ENCODE measurements around the gene IFITM5. TPM values are rescaled to one million over a fixed set of nuclear protein-coding genes. Genes with fewer than 3 reads are reported as not detected.

IFITM5 gene
- polyA plus RNA-seq, 1 donor from 2014 or later = not detected

- no peaks in the 10 kb centered on the region for H3K9me2 ChIP-seq (ENCODE audit: insufficient read depth, low read length)
- no peak overlapping the region for H2AFZ ChIP-seq (ENCODE audit: low read depth, low read length)
- no peak overlapping the region for H3K4me3 ChIP-seq (ENCODE audit: low read length)
- H3K9me3 ChIP-seq (ENCODE audit: low read length) = no peaks in the 10 kb centered on the region
- H3K27me3 ChIP-seq (ENCODE audit: insufficient read depth, low read depth, low read length) = no peaks in the 10 kb centered on the region
- no peaks in the 10 kb centered on the region for H3K79me2 ChIP-seq (replicated peaks; ENCODE audit: insufficient read depth, low read length)
- no peaks in the 10 kb centered on the region for H3K36me3 ChIP-seq (ENCODE audit: insufficient read depth, low read length)
- no peak overlapping the region for H3K4me2 ChIP-seq (ENCODE audit: low read length)
- no peak for TF ChIP-seq REST (IDR thresholded peaks at IDR 0.05; ENCODE audit: borderline replicate concordance)
- TF ChIP-seq TAF1 (IDR thresholded peaks at IDR 0.05; ENCODE audit: low read depth) = no peak
- TF ChIP-seq CTCF (IDR thresholded peaks at IDR 0.05; ENCODE audit: poor library complexity, severe bottlenecking) = no peak
- no peak for TF ChIP-seq MXI1 (conservative IDR thresholded peaks at IDR 0.05; ENCODE audit: poor library complexity, severe bottlenecking)
- TF ChIP-seq EP300 (conservative IDR thresholded peaks at IDR 0.05; ENCODE audit: poor library complexity, severe bottlenecking) = no peak
- no peak for TF ChIP-seq EZH2 (IDR thresholded peaks at IDR 0.05; ENCODE audit: borderline replicate concordance, insufficient read depth, low read length, poor library complexity, severe bottlenecking)
- no peak for TF ChIP-seq POLR2AphosphoS5 (IDR thresholded peaks at IDR 0.05)
- no peak for TF ChIP-seq RAD21 (conservative IDR thresholded peaks at IDR 0.05)
- no peak for TF ChIP-seq SMC3 (conservative IDR thresholded peaks at IDR 0.05; ENCODE audit: poor library complexity)
- no peaks in the 10 kb centered on the region for H4K20me1 ChIP-seq (ENCODE audit: insufficient read depth)
- H3F3A ChIP-seq (ENCODE audit: insufficient read depth, low read length, poor library complexity, severe bottlenecking) = no peaks in the 10 kb centered on the region
- no peak overlapping the region for H3K9ac ChIP-seq (ENCODE audit: low read length)
- no peak overlapping the region for H3K27ac ChIP-seq (ENCODE audit: low read length)
Observed at GRCh38 chr11:337711-338110, 38.4 kb upstream of the IFITM5 start.

GRCh38 chr11:336659-337198 lies 37.4 kb upstream of the IFITM5 start:
- no peak overlapping the region for H3K9ac ChIP-seq (ENCODE audit: low read length)

More at GRCh38 chr11:336659-337198, 37.4 kb upstream of the IFITM5 start:
- Histone ChIP-seq H3K9me2 (ENCODE audit: insufficient read depth, low read length) (no peaks in the 10 kb centered on the region), H3K79me2 (replicated peaks; ENCODE audit: insufficient read depth, low read length) (no peaks in the 10 kb centered on the region), H3F3A (ENCODE audit: insufficient read depth, low read length, poor library complexity, severe bottlenecking) (no peaks in the 10 kb centered on the region), H3K36me3 (ENCODE audit: insufficient read depth, low read length) (no peaks in the 10 kb centered on the region), H3K4me3 (ENCODE audit: low read length) (no peak overlapping the region), H3K27me3 (ENCODE audit: insufficient read depth, low read depth, low read length) (no peaks in the 10 kb centered on the region), H2AFZ (ENCODE audit: low read depth, low read length) (no peak overlapping the region), H3K4me2 (ENCODE audit: low read length) (no peak overlapping the region), H3K9me3 (ENCODE audit: low read length) (no peaks in the 10 kb centered on the region), H4K20me1 (ENCODE audit: insufficient read depth) (no peaks in the 10 kb centered on the region), H3K27ac (ENCODE audit: low read length) (no peak overlapping the region)
- TF ChIP-seq SMC3 (conservative IDR thresholded peaks at IDR 0.05; ENCODE audit: poor library complexity) (no peak), TAF1 (IDR thresholded peaks at IDR 0.05; ENCODE audit: low read depth) (no peak), RAD21 (conservative IDR thresholded peaks at IDR 0.05) (no peak), REST (IDR thresholded peaks at IDR 0.05; ENCODE audit: borderline replicate concordance) (no peak), EZH2 (IDR thresholded peaks at IDR 0.05; ENCODE audit: borderline replicate concordance, insufficient read depth, low read length, poor library complexity, severe bottlenecking) (no peak), POLR2AphosphoS5 (IDR thresholded peaks at IDR 0.05) (no peak), CTCF (IDR thresholded peaks at IDR 0.05; ENCODE audit: poor library complexity, severe bottlenecking) (no peak), EP300 (conservative IDR thresholded peaks at IDR 0.05; ENCODE audit: poor library complexity, severe bottlenecking) (no peak), MXI1 (conservative IDR thresholded peaks at IDR 0.05; ENCODE audit: poor library complexity, severe bottlenecking) (no peak)
